SK-N-SH treated with all-trans-retinoic acid at 6 μM for 48 hours (cell line): Measurements from ENCODE around the gene SPECC1.

Source experiments
- ATAC-seq: fragments of 200-7000 bp; cut with Tn5 transposase; 3 replicates; pipeline ENCODE4 v1.9.1; 2020; ENCODE audit warnings: mild to moderate bottlenecking, moderate library complexity
- ARNTL ChIP-seq: fragments of 450-650 bp; formaldehyde crosslinking; IDR thresholded peaks from 2 replicates; pipeline ENCODE4 v1.5.0; 2020; ENCODE audit warnings: low read depth, mild to moderate bottlenecking, moderate library complexity, borderline replicate concordance
- BACH2 ChIP-seq: fragments of 250-450 bp; sonication (Bioruptor Pico); IDR thresholded peaks from 2 replicates; pipeline ENCODE4 v1.9.0; 2021; ENCODE audit warnings: mild to moderate bottlenecking, borderline replicate concordance
- ESRRG ChIP-seq: fragments of 250-450 bp; sonication (Bioruptor Pico); IDR thresholded peaks from 2 replicates; pipeline ENCODE4 v1.6.1; 2021; ENCODE audit warnings: mild to moderate bottlenecking
- ISL1 ChIP-seq: fragments of 250-450 bp; sonication (Bioruptor Pico); IDR thresholded peaks from 2 replicates; pipeline ENCODE4 v2.1.2; 2022; ENCODE audit warnings: mild to moderate bottlenecking, moderate library complexity
- OSR1 ChIP-seq: fragments of 250-450 bp; sonication (Bioruptor Pico); IDR thresholded peaks from 2 replicates; pipeline ENCODE4 v1.8.0; 2022; ENCODE audit warnings: moderate library complexity, mild to moderate bottlenecking, inconsistent platforms
- PPARA ChIP-seq: fragments of 250-450 bp; sonication (Bioruptor Pico); IDR thresholded peaks from 2 replicates; pipeline ENCODE4 v1.5.0; 2020; ENCODE audit warnings: mild to moderate bottlenecking, borderline replicate concordance
- RARB ChIP-seq: fragments of 250-450 bp; sonication (Bioruptor Pico); IDR thresholded peaks from 2 replicates; pipeline ENCODE4 v1.8.0; 2021; ENCODE audit warnings: mild to moderate bottlenecking, moderate library complexity
- SNAI2 ChIP-seq: fragments of 250-450 bp; sonication (Bioruptor Pico); IDR thresholded peaks from 2 replicates; pipeline ENCODE4 v1.5.0; 2020; ENCODE audit warnings: mild to moderate bottlenecking, moderate library complexity
- TCF4 ChIP-seq: fragments of 250-450 bp; sonication (Bioruptor Pico); IDR thresholded peaks from 2 replicates; pipeline ENCODE4 v1.8.0; 2021; ENCODE audit warnings: mild to moderate bottlenecking, moderate library complexity, borderline replicate concordance
- TOX ChIP-seq: fragments of 250-450 bp; sonication (Bioruptor Pico); IDR thresholded peaks from 2 replicates; pipeline ENCODE4 v1.8.0; 2021; ENCODE audit warnings: mild to moderate bottlenecking, moderate library complexity, borderline replicate concordance
- ZC3H10 ChIP-seq: fragments of 250-450 bp; sonication (Bioruptor Pico); IDR thresholded peaks from 2 replicates; pipeline ENCODE4 v1.5.1; 2021; ENCODE audit warnings: mild to moderate bottlenecking, moderate library complexity
- ZFP3 ChIP-seq: fragments of 250-450 bp; sonication (Bioruptor Pico); IDR thresholded peaks from 2 replicates; pipeline ENCODE4 v1.5.0; 2020; ENCODE audit warnings: mild to moderate bottlenecking, moderate library complexity
- ZFP30 ChIP-seq: fragments of 450-650 bp; formaldehyde crosslinking; IDR thresholded peaks from 2 replicates; pipeline ENCODE4 v1.5.0; 2022; ENCODE audit warnings: mild to moderate bottlenecking, moderate library complexity
- ZNF70 ChIP-seq: fragments of 450-650 bp; formaldehyde crosslinking; IDR thresholded peaks from 2 replicates; pipeline ENCODE4 v1.5.0; 2020; ENCODE audit warnings: mild to moderate bottlenecking, moderate library complexity
- ZNF8 ChIP-seq: fragments of 450-650 bp; formaldehyde crosslinking; IDR thresholded peaks from 2 replicates; pipeline ENCODE4 v1.5.0; 2020; ENCODE audit warnings: mild to moderate bottlenecking, moderate library complexity
- TF ChIP-seq, protein P1 (sequence below): fragments of 250-450 bp; sonication (Bioruptor Pico); IDR thresholded peaks from 2 replicates; pipeline ENCODE4 v1.5.1; 2020; ENCODE audit warnings: low read depth, mild to moderate bottlenecking, moderate library complexity
- TF ChIP-seq, protein P2 (sequence below): fragments of 250-450 bp; sonication (Bioruptor Pico); IDR thresholded peaks from 2 replicates; pipeline ENCODE4 v1.8.0; 2020; ENCODE audit warnings: mild to moderate bottlenecking, moderate library complexity, borderline replicate concordance
- TF ChIP-seq, protein P3 (sequence below): fragments of 250-450 bp; sonication (Bioruptor Pico); IDR thresholded peaks from 2 replicates; pipeline ENCODE4 v1.5.1; 2021; ENCODE audit warnings: mild to moderate bottlenecking, moderate library complexity
- TF ChIP-seq, protein P4 (sequence below): fragments of 250-450 bp; sonication (Bioruptor Pico); IDR thresholded peaks from 2 replicates; pipeline ENCODE4 v1.5.0; 2020; ENCODE audit warnings: mild to moderate bottlenecking, moderate library complexity

Gene SPECC1

DNA sequence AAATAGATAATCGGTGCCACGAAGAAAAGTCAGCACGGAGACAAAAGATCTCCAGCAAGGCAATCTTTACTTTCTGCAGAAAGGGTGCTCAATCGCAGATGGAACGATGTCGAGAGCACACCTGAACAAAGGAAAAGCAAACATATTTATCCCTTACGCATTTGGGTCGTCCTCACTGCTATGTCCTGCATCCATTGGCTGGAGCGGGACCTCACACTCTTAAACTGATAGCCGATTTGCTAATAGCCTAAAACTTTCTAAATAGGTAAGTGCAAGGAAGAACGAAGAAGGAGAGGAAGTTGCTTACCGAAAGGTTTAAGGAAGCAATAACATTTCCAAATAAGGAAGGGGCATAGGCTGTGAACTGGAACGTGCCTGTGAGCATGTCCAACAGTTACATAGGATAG lies 30.4 kb upstream of the SPECC1 start:
- TF ChIP-seq TOX (CRISPR knock-in tag) (no peak), ZC3H10 (no peak), ZNF70 (CRISPR knock-in tag) (no peak), ISL1 (no peak), ZNF8 (CRISPR knock-in tag) (no peak), ESRRG (CRISPR knock-in tag) (no peak), SNAI2 (CRISPR knock-in tag) (no peak), RARB (CRISPR knock-in tag) (no peak), ZFP30 (no peak), BACH2 (CRISPR knock-in tag) (no peak), OSR1 (CRISPR knock-in tag) (no peak), PPARA (CRISPR knock-in tag) (no peak)
- TF ChIP-seq, protein P1, sequence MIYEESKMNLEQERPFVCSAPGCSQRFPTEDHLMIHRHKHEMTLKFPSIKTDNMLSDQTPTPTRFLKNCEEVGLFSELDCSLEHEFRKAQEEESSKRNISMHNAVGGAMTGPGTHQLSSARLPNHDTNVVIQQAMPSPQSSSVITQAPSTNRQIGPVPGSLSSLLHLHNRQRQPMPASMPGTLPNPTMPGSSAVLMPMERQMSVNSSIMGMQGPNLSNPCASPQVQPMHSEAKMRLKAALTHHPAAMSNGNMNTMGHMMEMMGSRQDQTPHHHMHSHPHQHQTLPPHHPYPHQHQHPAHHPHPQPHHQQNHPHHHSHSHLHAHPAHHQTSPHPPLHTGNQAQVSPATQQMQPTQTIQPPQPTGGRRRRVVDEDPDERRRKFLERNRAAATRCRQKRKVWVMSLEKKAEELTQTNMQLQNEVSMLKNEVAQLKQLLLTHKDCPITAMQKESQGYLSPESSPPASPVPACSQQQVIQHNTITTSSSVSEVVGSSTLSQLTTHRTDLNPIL (CRISPR knock-in tag): no peak
- TF ChIP-seq, protein P2, sequence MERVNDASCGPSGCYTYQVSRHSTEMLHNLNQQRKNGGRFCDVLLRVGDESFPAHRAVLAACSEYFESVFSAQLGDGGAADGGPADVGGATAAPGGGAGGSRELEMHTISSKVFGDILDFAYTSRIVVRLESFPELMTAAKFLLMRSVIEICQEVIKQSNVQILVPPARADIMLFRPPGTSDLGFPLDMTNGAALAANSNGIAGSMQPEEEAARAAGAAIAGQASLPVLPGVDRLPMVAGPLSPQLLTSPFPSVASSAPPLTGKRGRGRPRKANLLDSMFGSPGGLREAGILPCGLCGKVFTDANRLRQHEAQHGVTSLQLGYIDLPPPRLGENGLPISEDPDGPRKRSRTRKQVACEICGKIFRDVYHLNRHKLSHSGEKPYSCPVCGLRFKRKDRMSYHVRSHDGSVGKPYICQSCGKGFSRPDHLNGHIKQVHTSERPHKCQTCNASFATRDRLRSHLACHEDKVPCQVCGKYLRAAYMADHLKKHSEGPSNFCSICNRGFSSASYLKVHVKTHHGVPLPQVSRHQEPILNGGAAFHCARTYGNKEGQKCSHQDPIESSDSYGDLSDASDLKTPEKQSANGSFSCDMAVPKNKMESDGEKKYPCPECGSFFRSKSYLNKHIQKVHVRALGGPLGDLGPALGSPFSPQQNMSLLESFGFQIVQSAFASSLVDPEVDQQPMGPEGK (CRISPR knock-in tag): no peak
- no peak for ATAC-seq

DNA sequence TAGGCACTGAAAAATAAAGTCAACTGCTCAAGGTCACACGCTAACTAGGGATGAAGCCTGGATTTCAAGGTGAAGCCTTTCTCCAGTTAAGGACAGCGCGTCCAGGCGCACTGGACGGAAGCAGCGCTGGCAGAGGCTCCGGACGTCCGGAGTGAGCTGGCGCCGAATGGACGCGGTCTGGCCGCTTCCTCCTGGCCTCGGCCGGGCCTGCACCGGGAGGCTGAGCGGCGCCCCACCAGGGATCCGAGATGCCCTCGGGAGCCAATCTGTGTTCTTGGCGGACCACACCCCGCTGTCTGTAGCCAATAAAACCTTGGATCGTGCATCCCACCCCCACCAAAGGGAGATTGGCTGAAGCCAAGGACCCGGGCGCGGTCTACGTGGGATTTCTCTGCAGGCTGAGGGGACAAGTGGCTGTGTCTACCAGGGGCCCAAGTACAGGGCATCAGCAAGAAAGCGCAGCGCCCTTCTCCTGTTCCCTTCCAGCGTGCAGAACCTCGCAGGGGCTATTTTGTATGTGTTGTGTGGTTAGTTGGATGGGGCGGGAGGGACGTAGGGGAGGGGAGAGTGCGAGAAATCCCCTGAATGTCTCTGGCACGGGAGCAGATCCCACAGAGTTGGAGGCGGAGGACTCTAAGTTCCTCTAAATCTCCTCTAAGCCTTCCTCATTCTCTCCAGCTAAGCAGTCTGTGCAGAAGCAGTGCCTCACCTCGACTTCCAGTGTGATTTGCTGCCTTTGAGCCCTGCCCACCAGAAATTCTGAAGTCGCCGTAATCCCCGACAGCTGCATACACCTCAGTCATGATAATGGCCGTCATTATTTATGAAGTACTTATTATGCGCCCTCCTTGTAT lies 29.0 kb upstream of the SPECC1 start:
- no peak for ATAC-seq

DNA sequence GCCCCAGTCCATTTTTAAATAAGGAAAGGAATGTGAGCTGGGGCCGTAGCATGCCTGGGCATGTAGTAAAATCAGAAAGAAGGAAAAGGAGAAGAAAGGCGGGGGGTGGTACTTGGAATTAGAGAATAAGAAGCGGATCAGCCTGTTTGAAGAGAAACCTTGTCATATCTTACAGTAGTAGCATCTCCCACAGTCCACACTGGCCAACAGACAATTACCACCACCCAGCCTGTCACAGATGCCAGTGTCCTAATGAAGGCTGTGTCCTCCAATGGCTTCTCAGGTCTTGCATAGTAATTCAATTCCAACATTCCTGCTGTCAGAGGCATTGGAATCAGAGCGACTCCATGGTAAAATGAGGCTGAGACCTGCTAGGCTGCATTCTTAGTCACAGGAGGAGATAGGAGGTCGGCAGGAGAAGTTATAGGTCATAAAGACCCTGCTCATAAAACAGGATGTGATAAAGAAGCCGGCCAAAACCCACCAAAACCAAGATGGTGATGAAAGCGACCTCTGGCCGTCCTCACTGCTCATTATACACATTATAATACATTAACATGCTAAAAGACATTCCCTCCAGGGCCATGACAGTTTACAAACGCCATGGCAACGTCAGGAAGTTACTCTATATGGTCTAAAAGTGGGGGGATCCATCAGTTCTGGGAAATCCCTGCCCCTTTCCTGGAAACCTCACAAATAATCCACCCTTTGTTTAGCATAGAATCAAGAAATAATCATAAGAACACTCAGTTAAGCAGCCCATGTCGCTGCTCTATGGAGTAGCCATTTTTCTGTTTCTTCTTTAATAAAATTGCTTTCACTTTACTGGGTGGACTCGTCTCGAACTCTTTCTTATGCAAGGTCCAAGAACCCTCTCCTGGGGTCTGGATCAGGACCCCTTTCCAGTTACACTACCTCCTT lies 22.0 kb upstream of the SPECC1 start:
- 0 out of 3 replicates have a peak, but pooled peaks have one; percentile 21 for ATAC-seq
- TF ChIP-seq RARB (CRISPR knock-in tag) (no peak), ISL1 (no peak), SNAI2 (CRISPR knock-in tag) (no peak), ARNTL (CRISPR knock-in tag) (no peak), OSR1 (CRISPR knock-in tag) (no peak), TOX (CRISPR knock-in tag) (no peak)
- TF ChIP-seq, protein P3, sequence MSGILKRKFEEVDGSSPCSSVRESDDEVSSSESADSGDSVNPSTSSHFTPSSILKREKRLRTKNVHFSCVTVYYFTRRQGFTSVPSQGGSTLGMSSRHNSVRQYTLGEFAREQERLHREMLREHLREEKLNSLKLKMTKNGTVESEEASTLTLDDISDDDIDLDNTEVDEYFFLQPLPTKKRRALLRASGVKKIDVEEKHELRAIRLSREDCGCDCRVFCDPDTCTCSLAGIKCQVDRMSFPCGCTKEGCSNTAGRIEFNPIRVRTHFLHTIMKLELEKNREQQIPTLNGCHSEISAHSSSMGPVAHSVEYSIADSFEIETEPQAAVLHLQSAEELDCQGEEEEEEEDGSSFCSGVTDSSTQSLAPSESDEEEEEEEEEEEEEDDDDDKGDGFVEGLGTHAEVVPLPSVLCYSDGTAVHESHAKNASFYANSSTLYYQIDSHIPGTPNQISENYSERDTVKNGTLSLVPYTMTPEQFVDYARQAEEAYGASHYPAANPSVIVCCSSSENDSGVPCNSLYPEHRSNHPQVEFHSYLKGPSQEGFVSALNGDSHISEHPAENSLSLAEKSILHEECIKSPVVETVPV: no peak
- TF ChIP-seq, protein P4, sequence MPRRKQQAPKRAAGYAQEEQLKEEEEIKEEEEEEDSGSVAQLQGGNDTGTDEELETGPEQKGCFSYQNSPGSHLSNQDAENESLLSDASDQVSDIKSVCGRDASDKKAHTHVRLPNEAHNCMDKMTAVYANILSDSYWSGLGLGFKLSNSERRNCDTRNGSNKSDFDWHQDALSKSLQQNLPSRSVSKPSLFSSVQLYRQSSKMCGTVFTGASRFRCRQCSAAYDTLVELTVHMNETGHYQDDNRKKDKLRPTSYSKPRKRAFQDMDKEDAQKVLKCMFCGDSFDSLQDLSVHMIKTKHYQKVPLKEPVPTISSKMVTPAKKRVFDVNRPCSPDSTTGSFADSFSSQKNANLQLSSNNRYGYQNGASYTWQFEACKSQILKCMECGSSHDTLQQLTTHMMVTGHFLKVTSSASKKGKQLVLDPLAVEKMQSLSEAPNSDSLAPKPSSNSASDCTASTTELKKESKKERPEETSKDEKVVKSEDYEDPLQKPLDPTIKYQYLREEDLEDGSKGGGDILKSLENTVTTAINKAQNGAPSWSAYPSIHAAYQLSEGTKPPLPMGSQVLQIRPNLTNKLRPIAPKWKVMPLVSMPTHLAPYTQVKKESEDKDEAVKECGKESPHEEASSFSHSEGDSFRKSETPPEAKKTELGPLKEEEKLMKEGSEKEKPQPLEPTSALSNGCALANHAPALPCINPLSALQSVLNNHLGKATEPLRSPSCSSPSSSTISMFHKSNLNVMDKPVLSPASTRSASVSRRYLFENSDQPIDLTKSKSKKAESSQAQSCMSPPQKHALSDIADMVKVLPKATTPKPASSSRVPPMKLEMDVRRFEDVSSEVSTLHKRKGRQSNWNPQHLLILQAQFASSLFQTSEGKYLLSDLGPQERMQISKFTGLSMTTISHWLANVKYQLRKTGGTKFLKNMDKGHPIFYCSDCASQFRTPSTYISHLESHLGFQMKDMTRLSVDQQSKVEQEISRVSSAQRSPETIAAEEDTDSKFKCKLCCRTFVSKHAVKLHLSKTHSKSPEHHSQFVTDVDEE: no peak

More for the DNA sequence above, 29.0 kb upstream of the SPECC1 start:
- TF ChIP-seq, protein P3: no peak
- TF ChIP-seq TCF4 (CRISPR knock-in tag): no peak
- TF ChIP-seq ISL1: no peak
- TF ChIP-seq PPARA (CRISPR knock-in tag): no peak
- no peak for TF ChIP-seq ZFP3 (CRISPR knock-in tag)
- no peak for TF ChIP-seq ARNTL (CRISPR knock-in tag)
- TF ChIP-seq ZC3H10: no peak
- TF ChIP-seq, protein P4: no peak
- TF ChIP-seq ZFP30: no peak
